ENCODE measurements around the gene RIT2. TPM values are rescaled to one million over a fixed set of nuclear protein-coding genes. Genes with fewer than 3 reads are reported as not detected.

The RIT2 gene
- total RNA-seq (2022) (not detected in 2 replicates), Bru-seq, nascent RNA (percentile 2 among the genes with signal in this experiment), BruChase-seq, experiment 1, labeled RNA remaining after a 2-hour chase (percentile 4 among the genes with signal in this experiment), BruChase-seq, experiment 2, labeled RNA remaining after a 6-hour chase (percentile 2 among the genes with signal in this experiment)
- long read RNA-seq = 0 reads

GRCh38 chr18:43115076-43115921 is at the start of gene RIT2:
Gene RIT2, minus strand, starts transcription at chr18:43115685.
- DNase-seq = no peak
- no TSS peak for BruUV-seq (replicated peaks)
- no peaks in the 10 kb centered on the region for H3K4me1 Mint-ChIP-seq (ENCODE audit: low read depth, unreplicated experiment)
- TF ChIP-seq CTCF (IDR thresholded peaks at IDR 0.05; ENCODE audit: insufficient read depth in 1 of 2, low read depth in 1 of 2, low read length in 1 of 2, severe bottlenecking in 1 of 2, unreplicated experiment in 1 of 2) = no peak
- intact Hi-C loops (cut with micrococcal nuclease; ENCODE audit: unreplicated experiment) = no loop called here
- Histone ChIP-seq H3K36me3 (ENCODE audit: control insufficient read depth, insufficient read depth, low read length) (no peaks in the 10 kb centered on the region), H3K9me3 (no peaks in the 10 kb centered on the region), H3K4me1 (no peaks in the 10 kb centered on the region), H3K4me3 (ENCODE audit: low read depth, low read length) (no peak within 1 kb of the TSS), H3K27me3 (replicated peaks; ENCODE audit: control insufficient read depth, insufficient read depth, low read length) (no peaks in the 10 kb centered on the region)
- CTCF ChIA-PET = no interaction called here
- H3K9me3 Mint-ChIP-seq (ENCODE audit: unreplicated experiment) = no peaks in the 10 kb centered on the region
- no peak within 1 kb of the TSS for H3K4me3 Mint-ChIP-seq (ENCODE audit: unreplicated experiment)
- POLR2A ChIA-PET = no interaction called here
- no peak within 1 kb of the TSS for H3K27ac Mint-ChIP-seq (ENCODE audit: unreplicated experiment)
- peaks cover 2% of the 10 kb centered on the region for H3K27me3 Mint-ChIP-seq (ENCODE audit: insufficient read depth, unreplicated experiment)
- no peaks in the 10 kb centered on the region for H3K36me3 Mint-ChIP-seq (ENCODE audit: insufficient read depth, unreplicated experiment)

- intact Hi-C loops (cut with micrococcal nuclease; ENCODE audit: unreplicated experiment) = no loop called here
- no peaks in the 10 kb centered on the region for H3K4me1 Mint-ChIP-seq (ENCODE audit: low read depth, unreplicated experiment)
- Histone ChIP-seq H3K4me3 (ENCODE audit: low read depth, low read length) (no peak overlapping the region), H3K4me1 (no peaks in the 10 kb centered on the region), H3K27me3 (replicated peaks; ENCODE audit: control insufficient read depth, insufficient read depth, low read length) (no peaks in the 10 kb centered on the region), H3K9me3 (no peaks in the 10 kb centered on the region), H3K36me3 (ENCODE audit: control insufficient read depth, insufficient read depth, low read length) (no peaks in the 10 kb centered on the region)
- H3K27ac Mint-ChIP-seq (ENCODE audit: unreplicated experiment) = no peak overlapping the region
- no peak overlapping the region for H3K4me3 Mint-ChIP-seq (ENCODE audit: unreplicated experiment)
- no TSS peak for BruUV-seq (replicated peaks)
- H3K36me3 Mint-ChIP-seq (ENCODE audit: insufficient read depth, unreplicated experiment) = no peaks in the 10 kb centered on the region
- CTCF ChIA-PET = no interaction called here
- DNase-seq = no peak
- no peaks in the 10 kb centered on the region for H3K27me3 Mint-ChIP-seq (ENCODE audit: insufficient read depth, unreplicated experiment)
- H3K9me3 Mint-ChIP-seq (ENCODE audit: unreplicated experiment) = no peaks in the 10 kb centered on the region
- POLR2A ChIA-PET = no interaction called here
- TF ChIP-seq CTCF (IDR thresholded peaks at IDR 0.05; ENCODE audit: insufficient read depth in 1 of 2, low read depth in 1 of 2, low read length in 1 of 2, severe bottlenecking in 1 of 2, unreplicated experiment in 1 of 2) = no peak
These were observed 46.0 kb upstream of the RIT2 start for GRCh38 chr18:43161528-43161927.

- DNase-seq = no peak
- Mint-ChIP-seq H3K4me1 (ENCODE audit: low read depth, unreplicated experiment) (no peaks in the 10 kb centered on the region), H3K27me3 (ENCODE audit: insufficient read depth, unreplicated experiment) (no peaks in the 10 kb centered on the region), H3K36me3 (ENCODE audit: insufficient read depth, unreplicated experiment) (no peaks in the 10 kb centered on the region), H3K4me3 (ENCODE audit: unreplicated experiment) (no peak overlapping the region), H3K27ac (ENCODE audit: unreplicated experiment) (no peak overlapping the region), H3K9me3 (ENCODE audit: unreplicated experiment) (no peaks in the 10 kb centered on the region)
- H3K36me3 ChIP-seq (ENCODE audit: control insufficient read depth, insufficient read depth, low read length) = no peaks in the 10 kb centered on the region
- no peaks in the 10 kb centered on the region for H3K4me1 ChIP-seq
- H3K9me3 ChIP-seq = no peaks in the 10 kb centered on the region
- no TSS peak for BruUV-seq (replicated peaks)
- ChIA-PET CTCF (no interaction called here), POLR2A (no interaction called here)
- no peaks in the 10 kb centered on the region for H3K27me3 ChIP-seq (replicated peaks; ENCODE audit: control insufficient read depth, insufficient read depth, low read length)
- TF ChIP-seq CTCF (IDR thresholded peaks at IDR 0.05; ENCODE audit: insufficient read depth in 1 of 2, low read depth in 1 of 2, low read length in 1 of 2, severe bottlenecking in 1 of 2, unreplicated experiment in 1 of 2) = no peak
- no peak overlapping the region for H3K4me3 ChIP-seq (ENCODE audit: low read depth, low read length)
- intact Hi-C loops (cut with micrococcal nuclease; ENCODE audit: unreplicated experiment) = no loop called here
These were observed 45.0 kb upstream of the RIT2 start for GRCh38 chr18:43160509-43160908.
